K562 (cell line): Measurements from ENCODE around the gene KARS1. TPM values are rescaled to one million over a fixed set of nuclear protein-coding genes. Genes with fewer than 3 reads are reported as not detected.
A peak's percentile ranks its signal among the peaks of the same experiment; 100 is the strongest.

Experiments
- CHD2 ChIP-seq: IDR thresholded peaks from 2 replicates; pipeline ENCODE4 v1.6.1; 2011; ENCODE audit warnings: low read depth, low read length
- DACH1 ChIP-seq: fragments of 450-650 bp; IDR thresholded peaks from 2 replicates; pipeline ENCODE4 v1.6.1; 2018; ENCODE audit not compliant: partially characterized antibody
- EWSR1 ChIP-seq: fragments of 450-650 bp; IDR thresholded peaks from 2 replicates; pipeline ENCODE4 v1.6.1; 2018; ENCODE audit warnings: borderline replicate concordance, mild to moderate bottlenecking, low read depth, moderate library complexity; ENCODE audit not compliant: partially characterized antibody
- HMG20B ChIP-seq: fragments of 250-450 bp; sonication (Bioruptor Pico); IDR thresholded peaks from 2 replicates; pipeline ENCODE4 v1.5.0; 2021; ENCODE audit warnings: mild to moderate bottlenecking
- MAFK ChIP-seq: IDR thresholded peaks from 2 replicates; pipeline ENCODE4 v1.6.1; 2011; ENCODE audit warnings: low read length, improper control_type of control experiment
- MAZ ChIP-seq, 2 experiments: fragments of 450-650 bp in 1 of 2; sonication (generic) in 1 of 2; formaldehyde crosslinking; IDR thresholded peaks in 1 of 2; conservative IDR thresholded peaks in 1 of 2; 2 replicates each; pipeline versions ENCODE4 v1.4.0 to v1.5.0; 2020; ENCODE audit warnings: mild to moderate bottlenecking in 1 of 2, missing genetic modification reagents in 1 of 2
- RAD21 ChIP-seq, 2 experiments: fragments of 250-450 bp in 1 of 2; fragments of 450-650 bp in 1 of 2; sonication (Bioruptor Pico) in 1 of 2; formaldehyde crosslinking in 1 of 2; IDR thresholded peaks in 1 of 2; conservative IDR thresholded peaks in 1 of 2; 2 replicates each; pipeline versions ENCODE4 v1.4.0 to v1.8.0; 2020 to 2022; ENCODE audit warnings: mild to moderate bottlenecking in 2 of 2, moderate library complexity in 1 of 2
- polyA plus RNA-seq, 8 experiments: library from polyadenylated mRNA; depleted of rRNA in 4 of 8; stranded (reverse) in 5 of 8; unstranded in 3 of 8; fragments of >200 nt; fragmentation: Nextera tagmentation in 2 of 8; fragmentation: Illumina TruSeq in 1 of 8; extraction: Ambion mirVana in 2 of 8; extraction: Trizol in 1 of 8; gene quantifications; 2 replicates each; pipeline versions ENCODE4 v1.2.1 to v1.2.3, GENCODE V29; 2011 to 2014; ENCODE audit warnings: inconsistent platforms in 1 of 8, missing spikeins in 1 of 8
- total RNA-seq, 7 experiments: library from RNA; depleted of rRNA in 6 of 7; stranded (reverse); fragments of >200 nt in 6 of 7; fragmentation: Illumina TruSeq in 2 of 7; extraction: Trizol in 2 of 7; gene quantifications; 2 replicates each; pipeline versions ENCODE4 v1.2.1 to v1.2.3, GENCODE V29; 2011 to 2021; ENCODE audit warnings: low replicate concordance in 1 of 7
- TF ChIP-seq, protein P1 (sequence below): IDR thresholded peaks from 2 replicates; pipeline ENCODE4 v1.6.1; 2011; ENCODE audit warnings: borderline replicate concordance, low read depth, mild to moderate bottlenecking, moderate library complexity, low read length; ENCODE audit not compliant: insufficient read depth, poor library complexity, severe bottlenecking
- TF ChIP-seq, protein P2 (sequence below), 3 experiments: IDR thresholded peaks in 2 of 3; conservative IDR thresholded peaks in 1 of 3; 2 replicates each; pipeline ENCODE4 v1.5.1; 2011 to 2012; ENCODE audit warnings: low read length in 3 of 3, mild to moderate bottlenecking in 3 of 3, control low read depth in 2 of 3, improper control_type of control experiment in 1 of 3, inconsistent platforms in 1 of 3, low read depth in 1 of 3, mixed read lengths in 1 of 3, moderate library complexity in 1 of 3; ENCODE audit not compliant: insufficient read depth in 2 of 3
- TF ChIP-seq, protein P3 (sequence below): sonication (generic); formaldehyde crosslinking; IDR thresholded peaks from 2 replicates; pipeline ENCODE4 v1.8.0; 2022; ENCODE audit warnings: missing genetic modification reagents, mild to moderate bottlenecking, moderate library complexity, borderline replicate concordance
- TF ChIP-seq, protein P4 (sequence below): sonication (generic); formaldehyde crosslinking; IDR thresholded peaks from 2 replicates; pipeline ENCODE4 v1.8.0; 2022; ENCODE audit warnings: missing genetic modification reagents, mild to moderate bottlenecking, borderline replicate concordance

KARS1 gene
- total and polyA plus RNA-seq, 9 of the 15 experiments (the other 6 are each of a cell fraction or from before 2014, with no cell fraction given) = 223 to 386 (median 304) TPM

DNA sequence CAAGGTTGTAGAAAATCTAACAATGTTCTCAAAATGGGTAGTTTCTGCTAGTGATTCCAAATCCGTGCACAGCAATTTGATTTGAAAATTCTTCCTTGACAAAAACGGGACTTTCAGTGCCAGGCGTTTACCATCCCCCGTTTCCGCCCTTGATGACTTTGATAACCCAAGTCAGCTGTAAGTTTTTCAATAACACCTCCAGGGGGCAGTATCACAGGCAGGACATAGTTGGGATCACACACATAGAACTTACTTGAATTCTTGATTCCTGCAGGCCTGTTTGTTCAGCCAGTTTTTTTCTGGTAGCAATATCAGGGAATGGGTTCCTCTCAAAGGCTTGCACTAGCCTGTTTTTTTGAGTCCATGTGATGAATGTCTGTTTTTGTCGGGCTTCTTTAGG lies 48.2 kb upstream of the KARS1 start (continued):
- TF ChIP-seq, protein P1, sequence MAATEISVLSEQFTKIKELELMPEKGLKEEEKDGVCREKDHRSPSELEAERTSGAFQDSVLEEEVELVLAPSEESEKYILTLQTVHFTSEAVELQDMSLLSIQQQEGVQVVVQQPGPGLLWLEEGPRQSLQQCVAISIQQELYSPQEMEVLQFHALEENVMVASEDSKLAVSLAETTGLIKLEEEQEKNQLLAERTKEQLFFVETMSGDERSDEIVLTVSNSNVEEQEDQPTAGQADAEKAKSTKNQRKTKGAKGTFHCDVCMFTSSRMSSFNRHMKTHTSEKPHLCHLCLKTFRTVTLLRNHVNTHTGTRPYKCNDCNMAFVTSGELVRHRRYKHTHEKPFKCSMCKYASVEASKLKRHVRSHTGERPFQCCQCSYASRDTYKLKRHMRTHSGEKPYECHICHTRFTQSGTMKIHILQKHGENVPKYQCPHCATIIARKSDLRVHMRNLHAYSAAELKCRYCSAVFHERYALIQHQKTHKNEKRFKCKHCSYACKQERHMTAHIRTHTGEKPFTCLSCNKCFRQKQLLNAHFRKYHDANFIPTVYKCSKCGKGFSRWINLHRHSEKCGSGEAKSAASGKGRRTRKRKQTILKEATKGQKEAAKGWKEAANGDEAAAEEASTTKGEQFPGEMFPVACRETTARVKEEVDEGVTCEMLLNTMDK = peak; percentile 39
- TF ChIP-seq RAD21 (CRISPR knock-in tag; conservative IDR thresholded peaks at IDR 0.05 in 1 of 2, IDR thresholded peaks at IDR 0.05 in 1 of 2) = 0 out of 4 replicates have a peak, but pooled peaks of 1 of the 2 experiments have one; percentile 8
- TF ChIP-seq, protein P2, sequence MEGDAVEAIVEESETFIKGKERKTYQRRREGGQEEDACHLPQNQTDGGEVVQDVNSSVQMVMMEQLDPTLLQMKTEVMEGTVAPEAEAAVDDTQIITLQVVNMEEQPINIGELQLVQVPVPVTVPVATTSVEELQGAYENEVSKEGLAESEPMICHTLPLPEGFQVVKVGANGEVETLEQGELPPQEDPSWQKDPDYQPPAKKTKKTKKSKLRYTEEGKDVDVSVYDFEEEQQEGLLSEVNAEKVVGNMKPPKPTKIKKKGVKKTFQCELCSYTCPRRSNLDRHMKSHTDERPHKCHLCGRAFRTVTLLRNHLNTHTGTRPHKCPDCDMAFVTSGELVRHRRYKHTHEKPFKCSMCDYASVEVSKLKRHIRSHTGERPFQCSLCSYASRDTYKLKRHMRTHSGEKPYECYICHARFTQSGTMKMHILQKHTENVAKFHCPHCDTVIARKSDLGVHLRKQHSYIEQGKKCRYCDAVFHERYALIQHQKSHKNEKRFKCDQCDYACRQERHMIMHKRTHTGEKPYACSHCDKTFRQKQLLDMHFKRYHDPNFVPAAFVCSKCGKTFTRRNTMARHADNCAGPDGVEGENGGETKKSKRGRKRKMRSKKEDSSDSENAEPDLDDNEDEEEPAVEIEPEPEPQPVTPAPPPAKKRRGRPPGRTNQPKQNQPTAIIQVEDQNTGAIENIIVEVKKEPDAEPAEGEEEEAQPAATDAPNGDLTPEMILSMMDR (IDR thresholded peaks at IDR 0.05 in 2 of 3, conservative IDR thresholded peaks at IDR 0.05 in 1 of 3; ENCODE audit: insufficient read depth in 2 of 3, low read depth in 1 of 3, low read length in 3 of 3) = peak; percentile 44 to 50 (median 49); a peak in 5 of 6 replicates
- TF ChIP-seq MAFK = no peak
- TF ChIP-seq, protein P3, sequence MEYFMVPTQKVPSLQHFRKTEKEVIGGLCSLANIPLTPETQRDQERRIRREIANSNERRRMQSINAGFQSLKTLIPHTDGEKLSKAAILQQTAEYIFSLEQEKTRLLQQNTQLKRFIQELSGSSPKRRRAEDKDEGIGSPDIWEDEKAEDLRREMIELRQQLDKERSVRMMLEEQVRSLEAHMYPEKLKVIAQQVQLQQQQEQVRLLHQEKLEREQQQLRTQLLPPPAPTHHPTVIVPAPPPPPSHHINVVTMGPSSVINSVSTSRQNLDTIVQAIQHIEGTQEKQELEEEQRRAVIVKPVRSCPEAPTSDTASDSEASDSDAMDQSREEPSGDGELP = peak; percentile 36; the same call in 1 of the 2 replicates
- no peak for TF ChIP-seq CHD2
- no peak for TF ChIP-seq EWSR1
- no peak for TF ChIP-seq HMG20B (CRISPR knock-in tag)
- TF ChIP-seq, protein P4, sequence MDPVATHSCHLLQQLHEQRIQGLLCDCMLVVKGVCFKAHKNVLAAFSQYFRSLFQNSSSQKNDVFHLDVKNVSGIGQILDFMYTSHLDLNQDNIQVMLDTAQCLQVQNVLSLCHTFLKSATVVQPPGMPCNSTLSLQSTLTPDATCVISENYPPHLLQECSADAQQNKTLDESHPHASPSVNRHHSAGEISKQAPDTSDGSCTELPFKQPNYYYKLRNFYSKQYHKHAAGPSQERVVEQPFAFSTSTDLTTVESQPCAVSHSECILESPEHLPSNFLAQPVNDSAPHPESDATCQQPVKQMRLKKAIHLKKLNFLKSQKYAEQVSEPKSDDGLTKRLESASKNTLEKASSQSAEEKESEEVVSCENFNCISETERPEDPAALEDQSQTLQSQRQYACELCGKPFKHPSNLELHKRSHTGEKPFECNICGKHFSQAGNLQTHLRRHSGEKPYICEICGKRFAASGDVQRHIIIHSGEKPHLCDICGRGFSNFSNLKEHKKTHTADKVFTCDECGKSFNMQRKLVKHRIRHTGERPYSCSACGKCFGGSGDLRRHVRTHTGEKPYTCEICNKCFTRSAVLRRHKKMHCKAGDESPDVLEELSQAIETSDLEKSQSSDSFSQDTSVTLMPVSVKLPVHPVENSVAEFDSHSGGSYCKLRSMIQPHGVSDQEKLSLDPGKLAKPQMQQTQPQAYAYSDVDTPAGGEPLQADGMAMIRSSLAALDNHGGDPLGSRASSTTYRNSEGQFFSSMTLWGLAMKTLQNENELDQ (CRISPR knock-in tag) = no peak
- TF ChIP-seq MAZ (CRISPR knock-in tag; conservative IDR thresholded peaks at IDR 0.05 in 1 of 2, IDR thresholded peaks at IDR 0.05 in 1 of 2) = no peak
- TF ChIP-seq DACH1 = peak; percentile 76
